HG03354 (cell line): ENCODE data around the gene EMID1.

ENCODE experiments used
- ATAC-seq: cut with Tn5 transposase; IDR thresholded peaks from one replicate; pipeline ENCODE4 v1.9.1; 2021; ENCODE audit warnings: mild to moderate bottlenecking; ENCODE audit not compliant: unreplicated experiment, poor library complexity, severe bottlenecking

Gene EMID1

DNA sequence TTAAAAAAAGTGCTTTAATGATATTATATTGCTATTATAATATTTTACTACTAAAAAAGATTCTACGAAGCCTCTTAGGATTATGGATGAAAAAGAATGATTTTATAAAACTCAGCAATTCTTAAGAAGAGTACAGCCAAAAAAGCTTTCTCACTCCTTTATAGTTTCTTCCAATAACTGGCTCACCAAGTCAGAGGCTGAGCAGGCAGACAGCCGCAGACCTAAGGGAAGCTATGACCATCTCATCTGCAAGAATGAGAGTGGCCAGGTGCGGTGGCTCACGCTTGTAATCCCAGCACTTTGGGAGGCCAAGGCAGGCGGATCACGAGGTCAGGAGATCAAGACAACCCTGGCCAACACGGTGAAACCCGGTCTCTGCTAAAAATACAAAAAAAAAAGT, 12.7 kb upstream of the EMID1 start:
- no peak for ATAC-seq

DNA sequence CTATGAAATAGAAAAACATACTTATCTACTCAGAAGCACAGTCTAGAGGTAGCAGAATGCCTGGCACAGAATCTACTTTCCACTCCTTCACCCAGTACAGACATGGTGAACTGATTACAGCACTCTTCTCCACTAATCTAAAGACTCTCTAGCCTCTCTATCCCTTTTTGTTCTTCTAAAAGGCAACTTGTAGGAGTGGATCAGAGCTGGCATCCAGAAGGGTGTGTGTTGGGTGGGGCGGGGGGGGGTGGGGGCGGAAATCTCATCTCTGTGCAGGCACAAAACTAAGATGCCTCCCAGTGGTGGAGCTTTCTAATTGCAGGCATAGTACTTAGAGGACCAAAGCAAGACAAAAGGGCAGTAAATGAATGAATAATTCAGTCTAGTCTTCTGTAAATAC, 11.5 kb upstream of the EMID1 start:
- no peak for ATAC-seq

DNA sequence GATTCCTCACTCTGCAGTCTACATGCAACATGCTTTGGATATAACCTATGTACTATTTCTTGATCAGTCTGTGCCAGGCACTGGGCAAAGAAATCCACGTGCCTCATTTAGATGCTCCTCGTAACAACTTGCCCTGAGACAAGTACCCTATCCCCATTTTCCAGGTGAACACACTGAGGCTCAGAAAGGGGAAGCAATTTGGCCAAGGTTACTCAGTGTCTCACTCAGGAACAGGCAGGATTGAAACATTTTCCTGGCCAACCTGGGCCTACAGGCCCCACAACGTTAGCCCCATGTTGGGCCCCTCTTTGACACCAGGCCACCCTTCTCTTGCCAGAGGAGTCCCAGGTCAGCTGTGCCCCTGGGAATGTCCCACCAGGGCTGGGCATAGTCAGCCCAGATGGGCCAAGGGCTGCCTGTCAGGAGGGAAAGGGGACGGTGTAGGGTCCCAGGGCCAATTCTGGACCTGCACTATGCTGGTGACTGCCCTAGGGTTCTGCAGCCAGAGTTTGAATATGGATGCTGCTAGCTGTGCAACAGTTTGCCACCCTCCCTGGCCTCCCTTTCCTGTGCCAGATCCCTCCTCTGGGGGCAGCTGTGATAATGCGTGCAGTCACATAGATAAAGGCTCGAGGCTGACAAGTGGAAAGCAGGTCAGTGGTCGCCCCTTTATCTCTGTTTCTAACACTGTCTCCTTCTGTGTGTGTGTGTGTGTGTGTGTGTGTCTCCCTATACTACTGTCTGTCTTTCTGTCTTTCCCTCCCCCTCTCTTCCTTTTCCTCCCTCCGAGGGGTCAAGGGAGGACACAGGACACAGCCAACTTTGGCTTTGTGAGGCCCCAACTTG, 10.4 kb upstream of the EMID1 start:
- no peak for ATAC-seq

DNA sequence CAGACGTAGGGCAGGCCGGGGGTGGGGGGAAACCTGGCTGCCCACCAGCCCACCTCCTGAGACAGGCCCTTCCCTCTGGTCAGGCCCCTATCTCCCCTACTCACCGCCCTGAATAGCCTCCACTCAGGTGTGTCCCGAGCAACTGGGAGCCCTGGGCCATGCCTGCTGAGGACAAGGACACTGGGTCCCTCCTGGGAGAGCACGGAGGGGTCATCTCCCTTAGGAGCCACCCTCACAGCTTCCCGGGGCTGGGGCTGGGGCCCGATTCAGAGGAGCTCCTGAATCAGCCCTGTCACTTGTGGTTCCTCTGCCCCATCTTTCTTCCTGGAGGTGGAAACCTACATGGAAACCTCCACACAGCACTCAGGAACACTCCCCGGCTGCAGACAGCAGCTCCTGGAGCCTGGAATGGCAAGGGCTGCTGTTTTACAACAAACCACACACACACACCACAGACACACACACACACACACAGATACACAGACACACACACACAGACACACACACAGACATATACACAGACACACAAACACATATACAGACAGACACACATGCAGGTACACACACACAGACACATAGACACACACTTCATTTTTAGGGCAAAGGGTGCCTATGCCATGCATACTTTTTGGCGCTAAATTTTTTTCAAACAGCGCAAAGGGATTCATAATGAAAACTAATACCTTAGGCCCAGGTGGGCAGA, 9.6 kb upstream of the EMID1 start:
- ATAC-seq: no peak

- ATAC-seq: no peak
These were observed 8.6 kb upstream of the EMID1 start for GRCh38 chr22:29197096-29197495.

- ATAC-seq: no peak
These were observed 7.5 kb upstream of the EMID1 start for GRCh38 chr22:29198240-29198639.

DNA sequence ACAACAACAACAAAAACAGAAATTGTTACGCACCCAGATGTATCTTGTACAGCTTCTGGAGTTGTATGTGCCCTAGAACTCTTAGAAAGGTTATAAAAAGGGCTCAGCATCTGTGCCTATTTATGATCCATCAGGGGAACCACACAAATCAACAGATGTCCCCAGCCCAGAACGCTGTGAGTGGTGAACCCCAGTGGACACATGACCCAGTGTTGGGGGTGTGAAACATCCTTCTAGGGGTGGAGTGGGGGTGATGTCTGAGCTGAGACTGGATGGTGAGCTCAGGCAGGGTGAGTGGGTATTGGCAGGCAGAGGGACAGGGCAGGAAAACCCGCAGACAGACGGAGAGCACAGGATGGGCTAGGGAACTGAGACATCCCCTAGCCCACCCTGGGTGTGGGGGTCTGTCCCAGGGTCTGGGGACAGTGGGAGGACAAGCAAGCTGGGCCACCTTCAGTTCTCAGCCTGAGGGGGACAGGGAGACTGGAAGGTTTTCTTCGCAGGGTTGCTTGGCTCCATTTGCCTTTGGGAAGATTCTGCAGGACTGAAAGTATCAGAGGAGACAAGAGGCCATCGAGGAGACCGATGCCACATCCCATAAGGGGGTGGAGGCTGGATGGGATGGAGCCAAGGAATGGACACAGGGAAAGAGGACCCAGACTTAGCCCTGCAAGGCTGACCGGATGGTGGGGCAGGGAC, 5.8 kb upstream of the EMID1 start:
- ATAC-seq: no peak

GRCh38 chr22:29200901-29201300, 4.8 kb upstream of the EMID1 start:
- ATAC-seq: no peak

- no peak for ATAC-seq
These were observed 3.9 kb upstream of the EMID1 start for GRCh38 chr22:29201782-29202181.

DNA sequence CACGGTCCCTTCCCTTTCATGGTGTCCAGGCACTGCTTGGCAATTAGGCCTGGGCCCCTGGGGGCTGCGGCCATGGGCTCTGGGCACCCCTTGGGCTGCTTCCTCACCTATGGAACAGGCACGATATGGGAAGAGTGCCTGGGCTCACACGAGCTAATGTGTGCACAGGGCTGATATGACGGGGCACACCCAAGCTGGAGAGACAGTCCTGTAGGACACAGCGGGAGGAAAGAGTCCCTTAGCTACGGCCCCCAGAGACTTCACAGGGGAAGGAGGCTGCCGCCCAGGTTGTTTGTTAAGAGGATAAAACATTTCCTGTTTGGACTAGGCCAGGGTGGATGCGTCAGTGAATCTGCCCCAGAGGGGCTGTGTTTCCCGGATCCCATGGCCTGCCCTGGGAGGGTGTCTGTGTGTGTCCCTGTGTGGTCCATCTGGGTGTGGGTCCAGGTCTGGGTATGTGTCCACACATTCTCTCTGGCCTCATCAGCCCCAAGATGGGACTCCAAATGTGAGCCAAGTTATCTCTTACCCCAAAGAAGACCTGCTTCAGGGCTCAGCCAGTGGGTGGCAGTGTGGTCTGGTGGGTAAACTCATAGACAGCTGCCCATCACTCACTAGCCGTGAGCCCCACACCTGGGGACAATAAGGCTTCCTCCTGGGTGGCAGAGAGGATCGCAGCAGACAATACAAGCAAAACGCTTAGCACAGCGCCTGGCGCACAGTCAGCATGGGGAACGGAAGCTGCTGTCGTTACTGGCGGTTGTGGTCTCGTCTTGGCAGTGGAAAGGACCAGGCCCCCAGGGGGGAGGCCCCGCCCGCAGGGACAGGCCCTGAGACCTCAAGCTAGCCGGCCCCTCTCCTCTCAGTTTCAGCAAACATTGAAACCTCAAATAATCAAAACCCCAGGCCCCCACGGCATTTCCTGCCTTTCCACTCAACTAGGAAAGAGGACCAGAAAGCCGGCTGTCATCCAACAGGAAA, 3.2 kb upstream of the EMID1 start:
- ATAC-seq: peak; percentile 73

DNA sequence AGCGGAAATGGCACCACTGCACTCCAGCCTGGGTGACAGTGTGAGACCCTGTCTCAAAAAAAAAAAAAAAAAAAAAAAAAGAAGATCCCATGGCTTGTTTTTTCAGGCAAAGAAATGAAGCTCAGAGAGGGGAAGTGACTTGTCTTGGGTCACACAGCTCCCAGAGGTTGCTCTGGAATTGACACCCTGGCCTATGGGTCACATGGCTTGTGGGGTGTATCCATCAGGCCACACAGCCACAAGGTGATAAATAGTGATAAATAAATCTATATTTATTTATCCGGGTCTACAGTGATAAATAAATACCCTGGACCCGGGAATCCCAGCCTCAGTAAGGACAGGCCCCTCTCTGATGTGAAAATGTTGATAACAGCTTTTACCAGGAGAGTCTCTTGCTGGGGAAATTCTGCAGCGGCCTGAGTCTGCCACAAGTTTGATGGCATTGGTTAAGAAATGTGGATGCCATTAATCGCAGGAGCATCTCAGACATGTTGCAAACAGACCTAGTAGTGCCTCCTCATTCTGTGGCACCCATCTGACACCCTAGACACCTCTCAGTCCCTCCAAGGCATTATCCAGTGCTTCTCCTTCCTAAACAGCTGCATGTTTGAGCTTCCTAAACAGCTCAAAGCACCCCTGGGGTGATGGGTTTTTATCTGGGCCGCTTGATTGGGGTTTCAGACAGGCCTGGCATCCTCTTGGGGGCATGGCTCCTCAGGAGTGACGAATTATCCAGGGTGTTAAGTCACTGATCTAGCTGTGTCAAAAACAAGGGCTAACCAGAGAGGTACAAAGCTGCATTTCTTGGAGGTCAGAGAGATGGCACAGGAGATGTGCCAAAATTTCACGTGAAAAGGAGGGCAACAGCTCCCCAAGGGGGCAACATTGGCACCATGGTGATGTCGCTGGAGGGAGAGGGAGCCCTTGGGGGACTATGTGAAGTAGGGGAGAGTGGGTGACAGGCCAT, 1.9 kb upstream of the EMID1 start:
- ATAC-seq: no peak

GRCh38 chr22:29204455-29205183, 1.1 kb upstream of the EMID1 start:
- no peak for ATAC-seq

DNA sequence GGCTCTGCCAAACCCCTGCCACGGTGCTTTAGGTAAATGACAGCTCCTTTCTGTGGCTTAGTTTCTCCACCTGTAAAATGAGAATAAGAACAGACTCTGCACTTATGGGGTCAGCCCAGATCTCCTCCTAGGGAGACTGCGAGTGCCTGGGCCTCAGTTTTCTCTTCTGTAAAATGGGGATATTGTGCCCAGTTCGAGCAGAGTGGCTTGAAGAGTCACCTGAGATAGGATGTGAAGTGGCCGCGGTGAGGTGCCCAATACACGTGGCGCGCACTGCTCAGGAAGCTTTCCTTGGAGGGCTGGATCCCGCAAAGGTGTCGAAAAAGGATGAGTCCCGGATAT, 473 bp upstream of the EMID1 start:
- no peak for ATAC-seq

- no peak for ATAC-seq
These were observed 911 bp downstream of the EMID1 start for GRCh38 chr22:29206372-29207242.

- no peak for ATAC-seq
These were observed 1.5 kb downstream of the EMID1 start for GRCh38 chr22:29207243-29207550.

- no peak for ATAC-seq
These were observed 2.1 kb downstream of the EMID1 start for GRCh38 chr22:29207562-29208501.
